Measurements from ENCODE around the gene PABPN1. TPM values are rescaled to one million over a fixed set of nuclear protein-coding genes. Genes with fewer than 3 reads are reported as not detected.

The PABPN1 gene
- total RNA-seq, 1 donor from 2014 or later, result 135 TPM

DNA sequence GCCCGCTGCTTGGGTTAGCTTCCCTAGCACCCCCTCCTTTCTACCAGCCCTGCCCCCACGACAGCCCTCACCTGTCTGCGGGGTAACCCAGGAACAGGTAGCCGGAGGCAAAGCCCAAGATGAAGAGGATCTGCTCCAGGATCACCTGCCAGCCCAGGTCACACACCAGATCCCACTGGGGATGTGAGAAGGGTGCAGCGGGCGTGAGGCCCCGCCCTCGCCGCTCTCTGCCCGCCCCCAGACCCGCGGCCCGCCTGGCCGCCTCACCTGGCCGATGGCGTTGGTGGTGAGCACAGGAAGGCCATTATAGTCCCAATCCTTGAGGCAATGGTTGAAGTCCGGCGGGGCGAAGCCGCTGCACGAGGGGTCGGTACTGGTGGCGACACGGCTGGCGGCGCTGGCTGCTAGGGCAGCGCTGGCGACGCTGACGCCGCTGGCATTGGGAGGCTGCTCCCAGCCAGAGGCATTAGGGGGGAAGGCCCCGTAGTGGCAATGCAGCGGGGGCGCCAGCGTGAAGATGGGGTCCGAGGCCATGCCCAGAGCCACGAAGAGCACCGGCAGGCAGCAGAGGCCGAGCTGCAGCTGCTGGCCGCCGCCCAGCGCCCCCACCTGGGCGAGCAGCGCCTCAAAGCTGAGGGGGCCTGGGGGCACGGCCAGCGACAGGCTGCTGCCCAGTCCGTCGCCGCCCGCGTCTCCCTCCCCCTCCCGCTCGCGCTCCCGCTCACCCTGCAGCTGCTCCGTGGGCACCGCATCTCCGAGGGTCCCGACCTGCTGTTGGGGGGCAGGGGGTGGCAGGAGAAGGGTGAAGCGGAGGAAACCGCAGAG is 30.6 kb downstream of the PABPN1 start:
- ATAC-seq (peak; percentile 25), DNase-seq (ENCODE audit: low spot score) (peak; percentile 60)
- intact Hi-C loops (cut with DNase I), result no loop called here

DNA sequence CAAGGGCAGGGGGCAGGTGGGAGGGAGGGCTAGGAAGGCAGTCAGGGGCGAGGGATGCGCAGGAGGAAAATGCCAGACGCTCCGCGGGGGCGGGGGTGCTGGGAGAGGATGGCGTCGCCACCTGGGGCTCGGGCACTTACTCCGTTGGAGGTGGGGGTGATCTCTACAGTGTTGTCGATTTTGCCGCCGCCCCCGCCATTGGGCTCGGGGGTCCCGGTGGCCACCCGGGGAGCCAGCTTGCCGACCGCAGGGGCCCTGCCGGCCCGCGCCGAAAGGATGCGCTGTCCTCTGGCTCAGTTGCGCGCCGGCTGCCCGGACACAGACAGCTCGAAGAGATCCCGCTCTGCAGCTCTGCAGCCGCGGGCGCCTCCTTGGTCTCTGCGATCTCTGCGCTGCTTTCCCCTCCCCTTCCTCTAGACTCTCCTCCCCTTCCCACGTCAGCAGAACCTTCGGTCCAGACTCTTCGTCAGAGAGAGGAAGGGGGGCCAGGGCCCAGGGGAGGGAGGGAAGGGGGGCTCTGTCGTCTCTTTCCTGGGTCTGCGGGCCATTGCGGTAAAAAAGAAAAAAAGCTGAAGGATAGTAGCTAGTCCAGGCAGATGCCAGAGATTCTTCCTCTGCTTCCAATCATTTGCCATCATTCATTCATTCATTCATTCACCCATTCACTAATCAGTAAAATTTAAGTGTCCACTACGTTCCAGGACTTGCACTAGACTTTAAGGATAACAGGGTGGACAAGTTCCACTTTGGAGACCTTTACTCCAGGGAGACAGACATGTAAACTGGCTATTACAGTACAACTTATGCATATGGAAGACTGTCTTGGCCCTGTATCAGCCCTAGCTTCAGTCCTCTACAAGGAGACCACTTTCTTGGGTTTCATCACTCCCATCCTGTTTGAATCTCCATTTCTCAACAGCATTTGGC is 31.5 kb downstream of the PABPN1 start, which contains the start of gene SLC22A17:
Gene SLC22A17, minus strand, starts transcription at position 382 of the 927 bp plus-strand sequence.
- DNase-seq (ENCODE audit: low spot score) (peak; percentile 90), ATAC-seq (peak; percentile 97)
- intact Hi-C loops (cut with DNase I), result no loop called here

DNA sequence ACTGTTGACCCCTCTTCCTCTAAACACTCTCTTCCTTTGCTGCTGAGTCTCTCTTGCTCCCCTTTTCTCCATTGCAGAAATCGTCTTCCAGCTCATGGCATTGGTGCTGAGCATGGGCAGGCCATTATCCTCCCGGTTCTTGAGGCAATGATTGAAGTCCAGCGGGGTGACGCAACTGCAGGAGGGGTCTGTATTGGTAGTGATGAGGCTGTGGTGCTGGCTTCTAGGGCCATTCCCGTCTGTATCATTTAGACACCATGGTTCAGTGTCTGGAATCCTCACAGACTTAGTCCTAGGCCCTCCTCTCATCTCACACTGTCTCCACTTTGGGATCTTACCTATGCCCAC is 32.1 kb downstream of the PABPN1 start:
- DNase-seq (ENCODE audit: low spot score), result no peak
- ATAC-seq, result no peak
- intact Hi-C loops (cut with DNase I), result no loop called here

DNA sequence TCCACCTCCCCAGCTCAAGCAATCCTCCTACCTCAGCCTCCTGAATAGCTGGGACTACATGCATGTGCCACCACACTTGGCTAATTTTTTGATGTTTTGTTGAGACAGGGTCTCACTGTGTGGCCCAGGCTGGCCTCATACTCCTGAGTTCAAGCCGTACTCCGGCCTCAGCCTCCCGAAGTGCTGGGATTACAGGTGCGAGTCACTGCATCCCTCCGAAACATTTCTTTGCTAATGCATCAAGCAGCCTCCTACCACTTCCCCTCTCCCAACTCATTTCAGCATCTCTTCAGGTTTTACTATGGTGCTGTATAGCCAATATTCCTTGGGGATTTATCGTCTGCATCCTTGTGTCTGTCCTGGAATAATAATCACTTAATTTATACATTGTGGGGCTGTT is 33.7 kb downstream of the PABPN1 start:
- intact Hi-C loops (cut with DNase I), result no loop called here

DNA sequence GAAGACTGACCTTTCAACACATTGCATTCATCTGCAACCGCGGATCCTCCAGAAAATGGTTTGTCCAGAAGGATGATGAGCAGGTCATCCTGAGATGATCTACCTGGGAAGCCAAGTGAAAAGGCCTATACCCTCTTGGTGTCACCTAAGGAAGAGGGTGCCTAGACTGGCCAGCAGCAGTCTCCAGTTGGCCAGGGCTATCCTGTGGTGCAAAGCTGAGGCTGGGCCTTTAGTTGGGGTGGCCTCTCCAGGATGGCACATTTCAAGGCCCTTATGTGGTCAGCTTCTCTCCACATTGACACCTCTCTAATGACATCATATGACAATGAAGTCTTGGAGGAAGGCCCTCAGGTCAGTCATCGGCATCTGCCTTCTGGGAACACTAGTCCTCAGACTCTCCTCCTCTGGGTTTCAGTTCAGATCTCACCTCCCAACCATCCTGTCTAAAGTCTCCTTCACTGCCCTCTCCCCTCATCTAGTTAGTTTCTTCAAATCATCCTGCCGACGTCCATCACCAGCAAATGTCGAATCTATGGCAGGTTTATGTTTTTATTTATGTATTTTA is 34.7 kb downstream of the PABPN1 start:
- DNase-seq (ENCODE audit: low spot score), result no peak
- intact Hi-C loops (cut with DNase I), result no loop called here
- ATAC-seq, result no peak

More for the DNA sequence above, 33.7 kb downstream of the PABPN1 start:
- DNase-seq (ENCODE audit: low spot score), result no peak
- no peak for ATAC-seq

DNA sequence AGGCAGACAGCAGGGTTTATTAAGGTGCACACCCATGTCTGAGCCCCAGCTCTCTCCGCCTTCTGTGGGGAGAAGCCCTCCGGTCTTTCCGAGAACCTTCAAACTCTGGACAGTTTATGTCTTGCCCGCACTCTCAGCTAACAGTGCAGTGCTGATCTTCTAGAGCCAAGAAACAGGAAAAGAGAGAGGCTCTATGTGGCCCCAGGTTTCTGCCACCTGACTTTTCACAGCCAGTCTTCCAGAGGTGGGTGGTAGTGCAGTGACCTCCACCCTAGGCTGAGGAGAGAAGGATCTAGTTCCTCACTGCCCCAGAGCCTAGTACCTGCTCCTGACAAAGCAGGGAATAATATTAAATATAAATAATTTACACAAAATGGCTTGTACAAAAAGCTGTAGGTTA is 35.4 kb downstream of the PABPN1 start:
- DNase-seq (ENCODE audit: low spot score) (no peak), ATAC-seq (no peak)
- intact Hi-C loops (cut with DNase I), result no loop called here

DNA sequence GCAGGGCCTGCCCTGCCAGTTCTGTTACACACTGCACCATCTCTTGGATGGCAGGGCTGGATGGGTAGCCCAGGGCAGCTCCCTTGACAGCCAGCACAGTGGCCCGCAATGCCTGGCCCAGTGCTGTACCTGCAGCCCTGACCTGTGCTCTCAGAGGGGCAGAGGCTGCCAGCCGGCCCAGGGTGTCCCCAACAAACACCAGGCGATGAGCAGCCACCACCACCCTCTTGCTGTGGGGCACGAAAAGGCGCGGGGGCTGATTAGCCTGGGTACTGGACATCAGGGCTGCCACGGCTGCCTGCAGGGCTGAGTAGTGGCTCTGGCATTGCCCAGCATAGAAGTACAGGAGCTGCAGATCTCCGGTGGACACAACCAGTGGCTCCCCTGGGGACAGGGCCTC is 36.0 kb downstream of the PABPN1 start:
- no peak for ATAC-seq
- no peak for DNase-seq (ENCODE audit: low spot score)
- intact Hi-C loops (cut with DNase I), result no loop called here

DNA sequence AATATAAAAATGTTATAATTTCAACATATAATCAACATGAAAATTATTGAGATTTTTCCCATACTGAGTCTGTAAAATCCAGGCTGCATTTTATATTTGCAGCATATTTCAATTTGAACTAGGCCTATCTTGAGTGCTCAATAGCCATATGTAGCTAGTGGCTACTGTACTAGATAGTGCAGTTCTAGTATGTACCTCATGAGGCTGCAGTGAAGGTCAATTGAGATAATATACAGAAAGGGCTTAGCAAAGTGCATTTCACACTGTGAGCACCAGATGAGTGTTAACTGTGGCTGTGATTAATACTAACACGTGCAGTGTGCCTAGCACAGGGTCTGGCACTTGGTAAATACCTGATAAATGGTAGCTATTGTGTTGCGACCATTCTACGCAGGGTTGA is 36.8 kb downstream of the PABPN1 start:
- ATAC-seq (no peak), DNase-seq (ENCODE audit: low spot score) (no peak)
- intact Hi-C loops (cut with DNase I), result no loop called here

DNA sequence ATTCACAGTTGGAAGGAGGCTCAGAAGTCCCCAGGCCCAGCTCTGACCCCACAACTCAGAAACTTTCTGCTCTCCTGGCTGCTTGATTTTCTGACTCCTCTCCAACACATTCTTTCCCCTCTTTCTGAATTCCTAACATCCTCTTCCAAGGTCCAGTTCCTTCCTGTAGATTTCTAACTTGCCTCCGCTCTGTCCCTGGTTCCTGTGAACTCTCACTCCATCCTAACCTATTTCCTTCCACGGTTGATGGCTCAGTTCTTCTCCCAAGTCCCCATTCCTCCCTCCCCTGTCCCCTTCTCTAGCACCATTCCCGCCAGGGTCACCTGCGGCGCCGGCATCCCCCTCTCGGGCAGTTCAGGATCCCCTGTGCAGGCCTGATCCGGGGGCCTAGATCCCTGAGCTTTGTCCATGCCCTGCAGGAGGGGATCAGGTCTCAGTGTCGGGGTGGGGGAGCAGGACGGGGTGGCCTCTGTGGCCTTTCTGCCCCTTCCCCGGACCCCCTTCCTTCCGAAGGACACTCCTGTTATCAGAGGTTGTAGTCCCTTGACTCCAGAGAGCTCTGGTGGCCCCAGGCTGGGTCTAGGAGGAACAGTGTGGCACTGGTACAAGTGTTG is 37.4 kb downstream of the PABPN1 start:
- no peak for ATAC-seq
- DNase-seq (ENCODE audit: low spot score), result no peak
- intact Hi-C loops (cut with DNase I), result no loop called here

DNA sequence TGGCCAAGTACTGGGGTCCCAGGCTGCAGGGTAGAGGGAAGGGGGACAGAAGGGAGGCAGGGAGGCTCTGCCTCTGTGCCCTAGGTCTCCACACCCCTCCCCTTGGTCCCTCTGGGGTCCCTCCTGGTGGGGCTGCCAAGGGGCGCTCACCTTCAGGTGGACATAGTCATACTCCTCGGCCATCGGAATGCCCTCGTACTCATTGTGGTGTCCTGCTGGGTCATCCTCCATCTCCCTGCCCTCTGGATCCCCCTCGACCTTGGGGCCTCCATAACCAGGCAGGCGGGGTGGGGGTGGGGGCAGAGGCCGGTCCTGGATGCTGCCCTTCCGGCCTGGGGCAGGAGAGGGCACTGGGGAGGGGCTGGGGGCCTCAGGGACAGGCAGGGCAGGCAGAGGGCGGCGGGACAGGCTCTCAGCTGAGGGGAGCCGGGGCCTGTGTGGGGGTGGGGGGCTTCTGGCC is 37.9 kb downstream of the PABPN1 start:
- DNase-seq (ENCODE audit: low spot score) (no peak), ATAC-seq (no peak)
- intact Hi-C loops (cut with DNase I), result no loop called here

DNA sequence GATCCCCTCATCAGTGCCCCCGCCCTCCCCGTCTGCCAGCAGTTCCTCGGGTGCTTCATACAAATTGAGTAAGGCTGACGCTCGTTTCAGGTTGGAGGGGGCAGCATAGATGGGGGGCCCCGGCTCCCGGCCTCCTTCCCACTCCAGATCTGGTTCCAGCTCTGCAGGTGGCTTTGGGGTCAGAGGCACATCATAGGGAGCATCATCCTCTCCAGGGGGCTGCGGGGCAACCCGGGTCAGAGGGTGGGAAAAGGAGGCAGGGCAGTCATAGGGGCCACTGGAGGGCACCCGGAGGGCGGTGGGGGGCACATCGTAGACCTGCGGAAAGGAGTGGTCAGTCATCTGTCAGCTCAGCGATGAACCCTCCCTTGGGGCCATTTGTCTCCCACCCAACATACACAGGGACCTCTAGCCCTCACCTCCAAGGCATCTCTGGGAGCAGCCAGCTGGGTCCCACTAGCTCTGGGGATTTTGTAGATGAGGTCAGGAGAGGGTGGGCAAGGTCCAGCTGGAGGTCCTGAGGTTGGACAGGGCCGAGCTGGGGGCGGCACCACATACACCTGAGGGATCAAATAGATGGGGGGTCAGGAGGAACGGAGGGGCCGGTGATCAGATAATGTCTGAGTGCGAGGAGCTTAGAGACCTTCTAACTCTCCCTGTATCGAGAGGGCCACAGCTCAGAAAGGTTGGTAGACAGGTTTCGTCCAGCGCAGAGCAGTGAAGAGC is 38.6 kb downstream of the PABPN1 start:
- intact Hi-C loops (cut with DNase I), result no loop called here
- no peak for DNase-seq (ENCODE audit: low spot score)
- no peak for ATAC-seq

DNA sequence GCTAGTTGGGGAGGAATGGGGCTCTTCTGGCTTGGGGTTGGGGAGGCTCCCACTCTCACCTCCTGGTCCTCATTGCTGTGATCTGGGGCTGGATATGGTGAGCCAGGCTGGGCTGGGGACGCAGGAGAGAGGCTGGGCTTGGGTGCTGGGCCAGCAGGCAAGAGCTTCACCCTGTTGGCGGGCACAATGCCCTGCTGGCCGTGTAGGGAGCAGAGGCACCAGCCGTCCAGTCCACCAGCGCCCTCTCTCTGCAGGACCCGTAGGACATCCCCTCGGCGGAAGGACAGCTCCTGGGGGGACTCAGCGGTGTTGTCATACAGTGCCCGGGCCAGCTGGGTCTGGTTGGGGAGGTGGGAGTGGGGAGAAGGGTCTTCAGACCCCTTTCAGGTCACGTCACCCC is 39.2 kb downstream of the PABPN1 start:
- ATAC-seq, result no peak
- DNase-seq (ENCODE audit: low spot score), result no peak
- intact Hi-C loops (cut with DNase I), result no loop called here

DNA sequence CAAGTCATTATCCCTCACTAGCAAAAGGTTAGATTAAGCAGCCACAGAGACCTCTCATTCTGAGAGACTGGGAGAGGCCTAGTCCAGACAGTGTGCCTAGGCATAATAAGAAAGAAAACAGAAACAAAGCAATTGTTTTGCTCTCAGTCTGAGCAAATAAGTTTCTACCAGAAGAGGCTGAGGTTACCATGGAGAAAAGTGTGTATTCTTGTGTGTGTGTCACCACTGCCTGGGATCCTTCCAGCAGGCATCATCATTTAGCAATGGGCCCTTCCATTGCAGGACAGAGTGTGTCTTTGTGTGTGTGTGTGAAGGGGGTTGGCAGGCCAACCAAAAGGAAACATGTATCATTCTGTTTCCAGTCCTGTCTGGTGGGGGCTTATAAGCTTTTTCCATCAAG is 40.1 kb downstream of the PABPN1 start:
- intact Hi-C loops (cut with DNase I), result no loop called here
- DNase-seq (ENCODE audit: low spot score), result no peak
- no peak for ATAC-seq

DNA sequence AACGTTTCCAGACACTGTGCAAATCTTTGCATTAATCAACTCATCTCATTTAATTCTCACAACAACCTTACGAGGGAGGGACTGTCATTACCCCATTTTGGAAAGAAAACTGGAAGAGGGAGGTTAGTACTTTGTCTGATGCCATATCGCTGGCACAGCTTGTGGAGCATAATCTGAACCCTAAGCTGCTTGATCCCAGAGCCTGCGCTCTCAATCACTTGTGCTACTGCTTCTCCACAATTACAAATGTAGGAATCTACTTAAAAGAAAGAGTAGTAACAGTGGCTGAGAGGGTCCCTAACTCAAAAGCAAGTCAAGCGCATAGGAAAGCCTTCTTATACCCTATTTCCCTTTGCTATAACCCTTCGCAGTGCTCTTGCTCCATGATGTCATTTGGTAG is 40.5 kb downstream of the PABPN1 start:
- ATAC-seq (no peak), DNase-seq (ENCODE audit: low spot score) (no peak)
- intact Hi-C loops (cut with DNase I), result no loop called here

DNA sequence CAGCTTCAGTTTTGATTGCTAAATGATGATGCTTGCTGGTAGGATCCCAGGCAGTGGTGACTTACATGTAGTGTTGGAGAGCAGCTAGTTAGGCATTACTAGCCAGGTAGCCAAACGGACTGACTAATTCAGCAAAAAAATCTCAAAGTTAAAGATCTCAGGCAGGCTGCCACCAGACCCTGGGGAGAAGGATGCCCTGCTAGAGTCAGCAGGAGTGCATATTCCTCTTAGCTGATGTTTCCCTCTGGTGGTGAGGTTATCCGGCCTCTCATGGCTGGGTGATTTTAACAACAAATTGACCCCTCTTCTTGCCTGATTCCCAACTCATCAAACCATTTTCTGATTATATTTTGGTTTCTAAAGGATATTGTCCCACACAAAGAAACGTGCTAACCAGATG is 40.9 kb downstream of the PABPN1 start:
- intact Hi-C loops (cut with DNase I), result no loop called here
- ATAC-seq (no peak), DNase-seq (ENCODE audit: low spot score) (no peak)

DNA sequence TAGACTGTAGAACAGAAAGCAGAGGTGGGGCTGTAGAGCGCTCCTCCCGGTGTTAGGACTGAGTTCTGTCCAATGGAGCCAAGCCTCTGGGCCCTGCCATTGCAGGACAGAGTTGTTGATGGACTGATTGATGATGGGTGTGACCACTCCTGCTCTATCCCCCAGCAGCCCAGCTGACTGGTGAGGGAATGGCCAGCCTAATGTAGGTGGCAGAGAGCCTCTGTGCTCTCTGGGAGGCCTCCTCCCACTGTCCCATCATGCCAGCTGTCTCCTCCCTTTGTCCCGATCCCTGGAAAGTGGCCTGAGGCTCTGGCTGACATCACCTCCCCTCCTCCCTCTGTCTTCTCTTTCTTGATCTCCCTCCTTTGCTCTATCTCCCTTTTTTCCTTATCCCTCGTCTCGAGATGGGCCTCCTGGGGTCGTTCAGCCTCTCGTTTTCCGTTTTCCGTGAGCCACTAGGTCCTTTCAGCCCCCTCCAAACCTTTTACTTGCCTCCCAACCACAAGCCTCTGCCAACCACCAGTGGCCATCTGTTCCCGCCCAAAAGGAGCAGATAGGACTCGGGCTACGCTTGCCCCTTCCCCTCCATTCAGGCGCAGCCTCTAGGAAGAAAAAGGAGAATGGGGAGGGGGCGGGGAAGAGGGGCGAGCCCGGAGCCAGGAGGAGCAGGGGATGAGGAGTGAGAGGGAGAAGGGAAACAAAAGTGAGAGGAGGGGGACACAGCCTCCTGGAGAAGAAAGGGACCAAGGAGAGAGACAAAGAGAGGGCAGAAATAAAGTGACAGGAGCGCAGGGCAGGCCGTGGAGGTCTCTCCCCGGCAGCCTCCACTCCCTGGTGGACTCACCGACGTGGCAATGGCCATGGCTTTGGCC is 43.1 kb downstream of the PABPN1 start:
- ATAC-seq (peak; percentile 71), DNase-seq (ENCODE audit: low spot score) (peak; percentile 62)
- intact Hi-C loops (cut with DNase I), result no loop called here

DNA sequence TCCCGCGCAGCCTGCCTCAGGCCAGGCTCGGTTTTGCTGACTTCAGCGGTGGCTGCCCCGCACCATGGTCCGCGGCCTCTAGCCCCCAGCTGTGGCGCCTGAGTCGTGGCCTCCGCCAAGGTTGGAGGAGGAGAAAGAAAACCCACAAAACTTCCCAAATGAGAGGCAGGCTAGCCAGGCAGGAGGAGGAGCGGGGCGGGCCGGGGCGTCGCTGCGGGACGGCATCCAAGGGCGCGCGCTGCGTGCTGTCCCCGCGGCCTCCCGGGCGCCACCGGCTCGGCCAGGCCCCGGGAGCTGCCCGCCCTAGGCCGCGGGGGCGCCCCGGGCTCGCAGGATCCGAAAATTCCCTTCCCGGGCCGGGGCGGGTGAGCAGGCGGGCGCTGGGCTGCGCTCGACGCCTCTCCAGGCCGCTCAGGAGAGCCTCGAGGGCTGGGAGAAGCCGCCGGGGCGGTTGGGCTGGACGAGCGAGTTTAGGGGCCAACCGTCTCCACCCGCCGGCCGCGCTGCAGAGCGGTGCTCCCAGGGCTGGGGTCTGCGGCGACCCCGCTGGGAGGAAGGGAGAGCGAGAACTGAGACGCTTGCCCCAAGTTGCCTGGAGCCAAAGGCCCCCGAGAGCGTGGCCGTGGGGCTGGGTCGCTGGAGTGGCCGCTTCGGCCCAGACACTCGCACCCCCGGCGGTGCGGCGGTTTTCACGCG is 43.9 kb downstream of the PABPN1 start, which contains the start of gene EFS:
Gene EFS, minus strand, starts transcription at position 137 of the 696 bp plus-strand sequence. CDS start 147 bp downstream, outside the sequence.
- peak; percentile 79 for DNase-seq (ENCODE audit: low spot score)
- intact Hi-C loops (cut with DNase I), result no loop called here
- peak; percentile 72 for ATAC-seq
